ENCODE measurements around the gene KRTAP6-2.

DNA sequence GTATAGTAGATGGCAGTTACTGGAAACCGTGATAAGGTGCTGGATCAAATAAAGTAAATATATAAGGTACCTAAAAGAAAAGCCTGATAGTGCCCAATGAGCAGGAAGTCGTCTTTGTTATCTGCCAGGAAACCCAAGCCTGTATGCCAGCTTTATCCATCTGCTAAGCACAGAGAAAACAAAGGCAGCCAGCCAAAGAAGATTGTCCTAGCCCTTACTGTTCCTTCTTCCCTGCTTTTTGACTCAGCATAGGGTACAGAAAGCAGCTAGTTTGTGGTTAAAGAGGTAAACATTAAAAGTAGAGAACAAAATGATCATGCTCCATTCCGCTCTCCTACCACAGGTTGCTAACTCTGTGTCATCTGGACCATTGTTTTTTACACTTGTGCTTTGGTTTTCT, 18.6 kb downstream of the KRTAP6-2 start:
- TF ChIP-seq, protein P1, sequence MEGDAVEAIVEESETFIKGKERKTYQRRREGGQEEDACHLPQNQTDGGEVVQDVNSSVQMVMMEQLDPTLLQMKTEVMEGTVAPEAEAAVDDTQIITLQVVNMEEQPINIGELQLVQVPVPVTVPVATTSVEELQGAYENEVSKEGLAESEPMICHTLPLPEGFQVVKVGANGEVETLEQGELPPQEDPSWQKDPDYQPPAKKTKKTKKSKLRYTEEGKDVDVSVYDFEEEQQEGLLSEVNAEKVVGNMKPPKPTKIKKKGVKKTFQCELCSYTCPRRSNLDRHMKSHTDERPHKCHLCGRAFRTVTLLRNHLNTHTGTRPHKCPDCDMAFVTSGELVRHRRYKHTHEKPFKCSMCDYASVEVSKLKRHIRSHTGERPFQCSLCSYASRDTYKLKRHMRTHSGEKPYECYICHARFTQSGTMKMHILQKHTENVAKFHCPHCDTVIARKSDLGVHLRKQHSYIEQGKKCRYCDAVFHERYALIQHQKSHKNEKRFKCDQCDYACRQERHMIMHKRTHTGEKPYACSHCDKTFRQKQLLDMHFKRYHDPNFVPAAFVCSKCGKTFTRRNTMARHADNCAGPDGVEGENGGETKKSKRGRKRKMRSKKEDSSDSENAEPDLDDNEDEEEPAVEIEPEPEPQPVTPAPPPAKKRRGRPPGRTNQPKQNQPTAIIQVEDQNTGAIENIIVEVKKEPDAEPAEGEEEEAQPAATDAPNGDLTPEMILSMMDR (IDR thresholded peaks at IDR 0.05; ENCODE audit: low read length) = no peak
- no peak for TF ChIP-seq EZH2 (IDR thresholded peaks at IDR 0.05; ENCODE audit: borderline replicate concordance, low read length)

All from OCI-LY1 (cell line).